GM12878 (cell line): ENCODE results near the gene THSD4. TPM values are rescaled to one million over a fixed set of nuclear protein-coding genes. Genes with fewer than 3 reads are reported as not detected.

Experiments
- ATAC-seq: fragments of 200-7000 bp; cut with Tn5 transposase; 3 replicates; pipeline ENCODE4 v1.9.1; 2020; ENCODE audit warnings: mild to moderate bottlenecking, moderate library complexity
- BruUV-seq: library from RNA; stranded (reverse); fragments of 400-500 nt; replicated peaks from 2 replicates; lab custom pipeline; 2021; lab: Mats Ljungman, UMichigan
- CTCF ChIA-PET: fragments of 300-600 bp; sonication (Branson Sonifier 250); formaldehyde crosslinking; extraction: SDS; loops from one replicate; lab custom pipeline; 2021; ENCODE audit warnings: inconsistent platforms; lab: Yijun Ruan, JAX
- POLR2A ChIA-PET: fragments of 350-600 bp; formaldehyde crosslinking; extraction: SDS; loops from one replicate; lab custom pipeline; 2021; ENCODE audit warnings: inconsistent platforms; lab: Charles Lee
- RAD21 ChIA-PET: fragments of 300-600 bp; sonication (Branson Sonifier 250); formaldehyde crosslinking; loops from one replicate; lab custom pipeline; 2023; ENCODE audit warnings: antibody characterized with exemption; ENCODE audit not compliant: unreplicated experiment; lab: Charles Lee
- SMC1A ChIA-PET: fragments of 300-600 bp; sonication (Branson Sonifier 250); formaldehyde crosslinking; loops from one replicate; lab custom pipeline; 2023; ENCODE audit not compliant: unreplicated experiment, uncharacterized antibody; lab: Charles Lee
- DNase-seq: peaks from one replicate; pipeline ENCODE4 v3.0.0-alpha.2; 2011; ENCODE audit warnings: low read depth, low spot score
- FAIRE-seq: peaks from 3 replicates; lab custom pipeline; 2011; peaks lifted over from hg19 to GRCh38; lab: Jason Lieb, UNC
- H2AFZ ChIP-seq: 2 replicates; pipeline ENCODE4 v1.6.0; 2011; ENCODE audit warnings: low read depth, low read length, control low read depth; ENCODE audit not compliant: control insufficient read depth
- H3K27ac ChIP-seq: 2 replicates; pipeline ENCODE4 v1.5.1; 2011; ENCODE audit warnings: control low read depth; ENCODE audit not compliant: control insufficient read depth, insufficient read depth
- H3K27me3 ChIP-seq, 2 experiments: replicated peaks in 1 of 2; 2 replicates each; pipeline versions ENCODE4 v1.6.0 to v1.6.1; 2011; ENCODE audit warnings: low read length in 1 of 2; ENCODE audit not compliant: control insufficient read depth in 2 of 2, insufficient read depth in 2 of 2
- H3K36me3 ChIP-seq, 2 experiments: 2 replicates each; pipeline ENCODE4 v1.5.1; 2011; ENCODE audit warnings: low read length in 1 of 2; ENCODE audit not compliant: control insufficient read depth in 2 of 2, insufficient read depth in 2 of 2
- H3K4me1 ChIP-seq: 2 replicates; pipeline ENCODE4 v1.6.1; 2011; ENCODE audit warnings: mild to moderate bottlenecking, low read length, moderate library complexity, mixed read lengths; ENCODE audit not compliant: control insufficient read depth, insufficient read depth
- H3K4me2 ChIP-seq: 2 replicates; pipeline ENCODE4 v1.6.0; 2011; ENCODE audit warnings: control low read depth; ENCODE audit not compliant: control insufficient read depth, insufficient read depth
- H3K4me3 ChIP-seq: fragments of 200-600 bp; sonication (generic); 2 replicates; pipeline ENCODE4 v1.5.1; 2016
- H3K79me2 ChIP-seq: 2 replicates; pipeline ENCODE4 v1.6.0; 2011; ENCODE audit warnings: low read length; ENCODE audit not compliant: control insufficient read depth, insufficient read depth
- H3K9ac ChIP-seq: 2 replicates; pipeline ENCODE4 v1.8.0; 2011; ENCODE audit warnings: low read length, control low read depth, mixed read lengths; ENCODE audit not compliant: control insufficient read depth, insufficient read depth
- H3K9me3 ChIP-seq: replicated peaks from 3 replicates; pipeline ENCODE4 v1.5.1; 2011; ENCODE audit warnings: mild to moderate bottlenecking, low read length; ENCODE audit not compliant: control insufficient read depth, insufficient read depth
- H4K20me1 ChIP-seq: 2 replicates; pipeline ENCODE4 v1.6.0; 2011; ENCODE audit not compliant: control insufficient read depth, insufficient read depth
- BCL11A ChIP-seq: IDR thresholded peaks from 2 replicates; pipeline ENCODE4 v1.6.1; 2011; ENCODE audit warnings: low read depth, low read length
- BCL3 ChIP-seq: IDR thresholded peaks from 2 replicates; pipeline ENCODE4 v1.6.1; 2011; ENCODE audit warnings: borderline replicate concordance, low read depth, mild to moderate bottlenecking, moderate library complexity, low read length; ENCODE audit not compliant: insufficient read depth, poor library complexity, severe bottlenecking
- CBFB ChIP-seq: IDR thresholded peaks from 2 replicates; pipeline ENCODE4 v1.6.1; 2016; ENCODE audit warnings: antibody characterized with exemption, low read depth
- CHD2 ChIP-seq: IDR thresholded peaks from 2 replicates; pipeline ENCODE4 v1.6.1; 2011; ENCODE audit warnings: low read depth, low read length, improper control_type of control experiment, borderline replicate concordance
- DPF2 ChIP-seq: fragments of 450-650 bp; IDR thresholded peaks from 2 replicates; pipeline ENCODE4 v1.6.1; 2017; ENCODE audit warnings: mild to moderate bottlenecking
- E2F8 ChIP-seq: fragments of 450-650 bp; IDR thresholded peaks from 2 replicates; pipeline ENCODE4 v1.6.1; 2018; ENCODE audit warnings: mild to moderate bottlenecking, low read depth, moderate library complexity; ENCODE audit not compliant: partially characterized antibody
- ELK1 ChIP-seq: IDR thresholded peaks from 2 replicates; pipeline ENCODE4 v1.6.1; 2012; ENCODE audit warnings: low read depth, low read length, improper control_type of control experiment
- HDAC2 ChIP-seq: fragments of 200-600 bp; sonication (generic); IDR thresholded peaks from 2 replicates; pipeline ENCODE4 v1.6.1; 2017
- NFYB ChIP-seq: IDR thresholded peaks from 2 replicates; pipeline ENCODE4 v1.6.1; 2011; ENCODE audit warnings: low read depth, mild to moderate bottlenecking, low read length, improper control_type of control experiment, moderate library complexity; ENCODE audit not compliant: insufficient read depth
- PAX8 ChIP-seq: fragments of 450-650 bp; IDR thresholded peaks from 2 replicates; pipeline ENCODE4 v1.6.1; 2017; ENCODE audit warnings: mild to moderate bottlenecking, moderate library complexity
- PML ChIP-seq: IDR thresholded peaks from 2 replicates; pipeline ENCODE4 v1.6.1; 2012; ENCODE audit warnings: low read length, inconsistent platforms
- SMAD5 ChIP-seq: IDR thresholded peaks from 2 replicates; pipeline ENCODE4 v1.6.1; 2016; ENCODE audit warnings: antibody characterized with exemption, low read depth
- SREBF1 ChIP-seq: IDR thresholded peaks from 2 replicates; pipeline ENCODE4 v1.6.1; 2012; ENCODE audit warnings: mild to moderate bottlenecking, low read length
- ZBTB40 ChIP-seq: fragments of 450-650 bp; IDR thresholded peaks from 2 replicates; pipeline ENCODE4 v1.6.1; 2016; ENCODE audit warnings: mild to moderate bottlenecking, moderate library complexity, borderline replicate concordance
- ZNF217 ChIP-seq: fragments of 450-650 bp; IDR thresholded peaks from 2 replicates; pipeline ENCODE4 v1.6.1; 2017; ENCODE audit warnings: antibody characterized with exemption, mild to moderate bottlenecking
- ZNF384 ChIP-seq: IDR thresholded peaks from 2 replicates; pipeline ENCODE4 v1.6.1; 2012; ENCODE audit warnings: low read depth, mild to moderate bottlenecking, low read length, improper control_type of control experiment, borderline replicate concordance
- WGBS: methylation state at CpG from one replicate; pipeline ENCODE4 v1.1.6; 2016; ENCODE audit warnings: low lambda C conversion rate; ENCODE audit not compliant: insufficient replicate concordance, insufficient coverage; ENCODE audit errors: missing lambda C conversion rate; 5-methylcytosine and 5-hydroxymethylcytosine counted together
- in situ Hi-C: fragments of 300-500 bp; cut with MboI; formaldehyde crosslinking; loops from 9 replicates; pipeline ENCODE4 v1.14.3; 2018; ENCODE audit warnings: mixed read lengths
- intact Hi-C: fragments of 100-400 bp; cut with micrococcal nuclease; formaldehyde crosslinking; loops from one replicate; pipeline ENCODE4 v1.14.2; 2022; ENCODE audit not compliant: unreplicated experiment
- polyA plus RNA-seq, 11 experiments: library from polyadenylated mRNA; depleted of rRNA in 4 of 11; unstranded in 6 of 11; stranded (reverse) in 5 of 11; fragments of >200 nt; fragmentation: Nextera tagmentation in 4 of 11; fragmentation: Illumina TruSeq in 1 of 11; extraction: Ambion mirVana in 4 of 11; extraction: Trizol in 1 of 11; gene quantifications; 1 replicate in 1 of 11; 2 replicates in 10 of 11; pipeline versions ENCODE4 v1.2.1 to v1.2.3, GENCODE V29; 2011 to 2016; ENCODE audit warnings: inconsistent platforms in 2 of 11, missing spikeins in 2 of 11, low read depth in 1 of 11
- total RNA-seq, 4 experiments: library from RNA; depleted of rRNA in 3 of 4; stranded (reverse); fragments of >200 nt in 3 of 4; fragmentation: Illumina TruSeq in 1 of 4; extraction: Trizol in 1 of 4; gene quantifications; 2 replicates each; pipeline versions ENCODE4 v1.2.1 to v1.2.3, GENCODE V29; 2013 to 2021

THSD4 gene
- total and polyA plus RNA-seq, 10 of the 15 experiments (the other 5 are each of a cell fraction or from before 2014, with no cell fraction given) = 0.04 to 0.13 (median 0.05) TPM; not detected in 7

- H3K79me2 ChIP-seq = no peaks in the 10 kb centered on the region
- H3K4me3 ChIP-seq = no peak overlapping the region
- BruUV-seq = no TSS peak
- 0 out of 4 replicates have a peak, but pooled peaks cover 0 to 1% of the 10 kb centered on the region in 2 experiments for H3K27me3 ChIP-seq
- 42% methylated on average over 3 of the region's 3 CpGs for WGBS
- H3K4me1 ChIP-seq = peaks cover 31% of the 10 kb centered on the region
- in situ Hi-C loops (no loop called here), intact Hi-C loops (no loop called here)
- DNase-seq (no peak), FAIRE-seq (no peak), ATAC-seq (no peak)
- no peaks in the 10 kb centered on the region for H4K20me1 ChIP-seq
- POLR2A ChIA-PET = no interaction called here
- SMC1A ChIA-PET = no interaction called here
- H2AFZ ChIP-seq = no peak overlapping the region
- RAD21 ChIA-PET = no interaction called here
- H3K4me2 ChIP-seq = no peak overlapping the region
- H3K36me3 ChIP-seq = no peaks in the 10 kb centered on the region
- no peak overlapping the region for H3K9ac ChIP-seq
- no peak overlapping the region for H3K27ac ChIP-seq
- CTCF ChIA-PET = no interaction called here
- H3K9me3 ChIP-seq = no peaks in the 10 kb centered on the region; the same call in 2 of the 3 replicates
- TF ChIP-seq CBFB = no peak
- no peak for TF ChIP-seq BCL3
- TF ChIP-seq HDAC2 = no peak
- TF ChIP-seq ZBTB40 = no peak
- TF ChIP-seq DPF2 = no peak
- TF ChIP-seq ZNF217 = no peak
- TF ChIP-seq PML = no peak
- no peak for TF ChIP-seq SREBF1
- TF ChIP-seq PAX8 = no peak
- TF ChIP-seq SMAD5 = no peak
- TF ChIP-seq ZNF384 = no peak
- TF ChIP-seq BCL11A = no peak
- TF ChIP-seq ELK1 = no peak
- no peak for TF ChIP-seq CHD2
- no peak for TF ChIP-seq E2F8
- no peak for TF ChIP-seq NFYB
Observed at GRCh38 chr15:71473751-71474150, 358.5 kb downstream of the THSD4 start.
